ENCODE results near the gene ZNF606.
"Not testable (repeated sequence)": the region's sequence is repeated elsewhere in the genome, so short reads cannot be mapped to it uniquely, and the experiment has no call there.

Gene ZNF606

GRCh38 chr19:58009666-58010301, 7.2 kb upstream of the ZNF606 start:
- DNase-seq: peak; percentile 69 to 76

DNA sequence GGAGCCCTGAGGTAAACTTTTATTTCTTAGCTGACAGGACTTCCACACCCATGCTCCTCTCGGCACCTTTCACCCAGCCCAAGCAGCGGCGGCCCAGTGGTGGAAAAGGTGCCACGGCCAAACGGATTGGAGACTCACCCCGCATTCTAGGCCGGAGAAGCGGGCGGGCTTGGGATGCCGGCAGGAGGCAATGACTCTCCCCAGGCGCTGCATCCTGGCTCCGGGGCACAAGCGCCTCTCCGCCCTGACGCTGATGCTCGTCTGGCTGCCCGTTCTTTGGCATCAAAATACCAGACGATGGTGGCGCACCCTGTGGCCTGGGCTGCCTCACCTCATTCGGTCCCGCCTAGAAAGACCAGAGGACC, 6.7 kb upstream of the ZNF606 start:
- DNase-seq: no peak

DNA sequence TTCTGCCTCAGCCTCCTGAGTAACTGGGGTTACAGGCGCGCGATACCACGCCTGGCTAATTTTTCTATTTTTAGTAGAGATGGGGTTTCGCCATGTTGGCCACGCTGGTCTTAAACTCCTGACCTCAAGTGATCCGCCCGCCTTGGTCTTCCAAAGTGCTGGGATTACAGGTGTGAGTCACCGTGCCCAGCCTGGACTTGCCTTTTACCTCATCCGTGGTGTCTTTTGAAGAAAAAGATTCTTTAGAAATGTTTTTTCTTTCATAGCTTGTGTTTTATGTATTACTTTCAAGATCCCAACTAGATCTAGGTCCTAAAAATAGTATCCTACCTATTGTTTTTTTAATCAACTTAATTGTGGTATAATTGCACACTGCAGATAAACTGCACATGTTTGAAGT, 6.3 kb upstream of the ZNF606 start:
- DNase-seq: not testable (repeated sequence)

- no peak for DNase-seq
These were observed 4.7 kb upstream of the ZNF606 start for GRCh38 chr19:58007285-58007684.

- no peak for DNase-seq
These were observed 681 bp upstream of the ZNF606 start for GRCh38 chr19:58003174-58003828.

DNA sequence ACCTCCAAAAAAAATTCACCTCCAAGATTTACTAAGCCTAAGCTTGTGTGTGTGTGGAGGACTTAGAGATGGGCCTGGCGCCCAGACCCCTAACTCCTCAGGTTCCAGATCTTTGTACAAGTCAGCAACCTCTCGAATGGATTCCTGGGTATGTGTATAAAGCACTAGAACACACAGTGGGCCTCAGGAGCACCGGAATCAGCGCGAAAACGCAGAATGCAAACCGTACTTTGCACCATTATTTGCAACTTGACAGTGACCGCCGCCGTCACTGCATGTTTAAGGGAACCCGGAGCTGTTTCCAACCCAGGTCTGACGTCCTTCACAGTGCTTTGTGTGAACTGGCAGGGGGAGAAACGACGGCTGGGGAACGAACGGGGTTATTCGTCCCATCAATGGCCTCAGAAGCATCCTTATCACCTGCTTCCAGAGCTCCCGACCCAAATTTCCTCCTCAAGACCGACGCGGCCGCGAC, 688 bp downstream of the ZNF606 start:
- no peak for DNase-seq

DNA sequence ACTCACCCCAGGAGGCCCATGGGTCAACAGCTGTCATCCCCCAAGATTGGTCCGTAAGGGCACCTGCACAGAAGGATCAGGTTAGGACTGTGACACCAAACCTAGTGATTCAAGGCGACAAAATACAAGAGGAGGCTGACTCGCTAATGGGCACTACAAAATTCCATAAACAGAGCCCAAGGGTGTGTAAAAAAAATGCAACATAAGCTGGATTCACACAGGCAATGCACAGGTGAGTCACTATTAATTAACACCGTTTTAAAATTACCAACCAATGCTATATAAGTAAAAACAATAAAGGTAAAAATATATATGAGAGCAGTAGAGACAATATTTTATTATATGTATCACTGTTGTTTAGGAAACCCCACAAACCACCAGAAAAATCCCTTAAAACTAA, 1.9 kb downstream of the ZNF606 start:
- no peak for DNase-seq

GRCh38 chr19:57992841-57993240, 9.8 kb downstream of the ZNF606 start:
- no peak for DNase-seq

DNA sequence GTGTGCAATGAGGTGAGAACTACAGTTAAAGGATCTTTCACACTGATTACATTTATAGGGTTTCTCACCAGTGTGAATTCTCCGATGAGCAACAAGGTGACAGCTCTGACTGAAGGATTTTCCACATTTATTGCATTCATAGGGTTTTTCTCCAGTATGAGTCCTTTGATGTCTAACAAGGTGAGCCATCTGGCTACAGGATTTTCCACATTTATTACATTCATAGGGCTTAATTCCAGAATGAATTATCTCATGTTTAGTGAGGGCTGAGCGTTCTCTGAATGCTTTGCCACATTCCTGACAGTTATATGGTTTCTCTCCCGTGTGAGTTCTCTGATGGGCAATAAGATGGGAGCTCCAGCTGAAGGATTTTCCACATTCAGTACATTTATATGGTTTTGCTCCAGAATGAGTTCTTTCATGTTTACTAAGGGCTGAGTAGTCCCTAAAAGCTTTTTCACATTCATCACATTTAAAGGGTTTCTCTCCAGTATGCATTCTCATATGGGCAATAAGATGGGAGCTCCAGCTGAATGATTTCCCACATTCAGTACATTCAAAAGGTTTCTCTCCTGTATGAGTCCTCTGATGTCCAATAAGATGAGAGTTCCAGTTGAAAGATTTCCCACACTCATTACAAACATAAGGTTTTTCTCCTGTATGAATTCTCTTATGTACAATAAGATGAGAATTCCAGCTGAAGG, 23.9 kb downstream of the ZNF606 start:
- no peak for DNase-seq

GRCh38 chr19:57974434-57974833, 28.2 kb downstream of the ZNF606 start, which contains the start of gene C19orf18:
Gene C19orf18, minus strand, starts transcription at chr19:57974534. Its CDS starts 102 bp downstream, at chr19:57974432.
- DNase-seq: no peak

DNA sequence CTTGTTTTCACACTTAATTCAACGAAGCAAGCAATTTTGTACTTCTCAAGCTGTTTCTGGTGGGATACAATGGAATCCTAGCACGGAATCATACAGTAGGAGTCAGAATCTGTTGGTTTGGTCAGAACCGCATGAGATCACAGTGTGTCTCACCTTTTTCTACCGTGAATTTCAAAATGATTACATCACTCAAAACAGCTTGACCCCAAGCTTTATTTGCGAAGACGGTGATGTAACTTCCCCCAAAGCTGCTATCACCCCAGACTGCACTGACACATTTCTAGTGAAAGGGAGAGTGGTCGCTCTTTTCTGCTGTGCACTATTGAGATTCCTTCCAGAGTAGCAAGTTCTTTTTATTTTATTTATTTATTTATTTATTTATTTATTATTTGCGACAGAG, 37.9 kb downstream of the ZNF606 start:
- no peak for DNase-seq

DNA sequence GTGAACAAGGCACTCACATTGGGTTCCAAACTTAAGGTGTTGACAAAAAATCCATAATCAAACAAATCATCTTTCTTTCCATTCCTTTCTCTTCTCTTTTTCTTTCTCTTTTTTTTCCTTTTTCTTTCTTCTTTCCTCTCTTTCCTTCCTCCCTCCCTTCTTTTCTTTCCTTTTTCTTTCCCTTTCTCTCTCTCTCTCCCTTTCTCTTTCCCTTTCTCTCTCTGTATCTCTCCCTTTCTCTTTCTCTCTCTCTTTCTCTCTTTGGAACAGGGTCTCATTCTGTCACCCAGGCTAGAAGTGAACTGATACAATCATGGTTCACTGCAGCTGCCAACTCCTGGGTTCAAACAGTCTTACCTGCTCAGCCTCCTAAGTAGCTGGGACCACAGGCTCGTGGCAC, 40.8 kb downstream of the ZNF606 start:
- no peak for DNase-seq

GRCh38 chr19:57954996-57955395, 47.6 kb downstream of the ZNF606 start:
- no peak for DNase-seq

- DNase-seq: no peak
These were observed 52.9 kb downstream of the ZNF606 start for GRCh38 chr19:57949702-57950101.

- no peak for DNase-seq
These were observed 53.3 kb downstream of the ZNF606 start for GRCh38 chr19:57949296-57949695.

DNA sequence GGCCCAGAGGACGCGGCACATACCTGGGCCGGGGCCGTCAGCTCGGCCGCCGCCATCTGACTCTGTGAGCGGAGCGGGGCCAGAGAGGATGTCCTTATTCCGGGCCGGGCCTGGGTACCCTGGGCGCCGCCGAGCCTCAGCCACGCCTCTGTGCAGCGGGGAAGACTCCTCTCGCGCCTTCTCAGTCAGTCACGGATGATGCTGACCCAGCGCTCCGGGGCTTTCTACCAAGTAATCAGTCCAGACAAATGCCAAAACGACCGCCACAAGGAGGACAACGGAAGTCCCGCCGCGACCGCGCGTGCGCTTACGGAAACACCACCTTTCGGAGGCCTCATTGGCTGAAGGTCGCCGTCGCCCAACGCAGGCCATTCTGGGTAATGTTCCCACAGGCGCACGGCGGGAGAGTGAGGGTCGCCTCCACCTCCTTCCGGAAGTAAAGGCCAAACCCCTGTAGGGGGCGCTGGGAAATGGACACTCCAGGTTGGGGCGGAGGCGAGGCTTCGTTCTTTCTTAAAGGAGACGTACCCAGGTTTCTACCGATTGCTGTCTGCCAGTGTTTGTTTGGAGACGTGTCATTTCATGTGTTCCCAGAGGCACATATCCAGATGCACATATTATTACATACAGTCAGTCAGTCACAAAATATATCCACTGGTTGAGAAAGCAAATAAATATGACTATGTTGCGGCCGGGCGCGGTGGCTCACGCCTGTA, 55.0 kb downstream of the ZNF606 start, which contains the start of gene ZNF256:
Gene ZNF256 (minus strand): TSS at position 288 of the 716 bp plus-strand sequence. CDS start 232 bp downstream, at position 56.
- peak; percentile 91 to 92 for DNase-seq

GRCh38 chr19:57947088-57947418, 55.6 kb downstream of the ZNF606 start:
- DNase-seq: no peak

DNA sequence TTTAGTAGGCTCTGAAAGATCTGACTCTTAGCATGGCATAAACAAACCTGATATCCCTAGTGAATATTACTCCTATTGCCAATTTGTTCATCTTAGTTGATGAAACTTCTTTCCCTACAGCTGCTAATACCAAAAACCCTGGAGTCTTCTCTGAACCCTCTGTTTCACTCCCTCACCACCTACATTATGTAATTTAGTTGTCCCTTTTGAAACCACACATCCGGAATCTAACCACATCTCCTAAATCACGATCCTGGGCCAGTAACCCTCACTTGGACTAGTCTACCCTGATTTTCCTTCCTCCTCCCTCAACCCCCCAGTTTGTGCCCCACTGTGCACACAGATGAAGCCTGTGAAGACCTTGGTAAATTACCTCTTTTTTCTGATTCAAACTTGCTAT, 56.3 kb downstream of the ZNF606 start:
- no peak for DNase-seq

GRCh38 chr19:57941593-57941992, 61.0 kb downstream of the ZNF606 start:
- no peak for DNase-seq

DNA sequence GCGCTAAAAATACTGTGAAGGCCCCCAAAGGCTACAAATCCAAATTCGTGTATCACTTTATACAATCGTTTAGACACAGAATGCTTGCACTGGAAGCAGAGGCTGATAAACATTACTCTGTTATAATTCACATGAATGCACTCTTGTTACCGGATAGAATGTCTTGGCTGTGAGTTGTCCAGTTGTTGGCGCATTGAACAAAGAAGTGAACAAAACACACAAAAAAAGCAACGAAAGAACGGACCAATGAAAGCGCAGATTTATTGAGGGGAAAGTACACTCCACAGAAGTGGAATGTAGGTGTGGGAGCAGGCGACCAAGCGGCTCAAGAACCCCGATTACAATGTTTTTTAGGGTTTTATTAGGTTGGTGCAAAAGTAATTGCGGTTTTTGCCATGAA, 66.9 kb downstream of the ZNF606 start:
- no peak for DNase-seq

GRCh38 chr19:57934820-57935665, 67.6 kb downstream of the ZNF606 start, which contains the start of gene ZNF418:
Gene ZNF418, minus strand, starts transcription at chr19:57935402. Its CDS starts 1,580 bp downstream, at chr19:57933822.
- peak; percentile 66 to 70 for DNase-seq

GRCh38 chr19:57927587-57927986, 75.0 kb downstream of the ZNF606 start:
- DNase-seq: no peak

Measured in CD4-positive, alpha-beta T cell treated with Interleukin-4 for 1 hour (primary cell).